Left lung (tissue), 10 donors: ENCODE data around the gene SOHLH1. TPM values are rescaled to one million over a fixed set of nuclear protein-coding genes. Genes with fewer than 3 reads are reported as not detected.

Experiments
- ATAC-seq: fragments of 200-7000 bp; cut with Tn5 transposase; one replicate; pipeline ENCODE4 v1.9.1; 2020; ENCODE audit warnings: moderate library complexity
- DNase-seq, 4 donors: peaks; one replicate each; pipeline ENCODE4 v3.0.0-alpha.2; 2013 to 2020
- H3K27ac ChIP-seq, 2 donors: fragments of 200-600 bp; sonication (generic) in 1 of 2; one replicate each; pipeline versions ENCODE4 v1.5.0 to v1.8.0; 2020 to 2021
- H3K27me3 ChIP-seq, 2 donors: fragments of 200-600 bp; sonication (generic) in 1 of 2; one replicate each; pipeline versions ENCODE4 v1.5.0 to v1.8.0; 2020 to 2021
- H3K36me3 ChIP-seq, 2 donors: fragments of 200-600 bp; sonication (generic) in 1 of 2; one replicate each; pipeline versions ENCODE4 v1.5.0 to v1.8.0; 2020 to 2021
- H3K4me1 ChIP-seq, 2 donors: fragments of 200-600 bp; one replicate each; pipeline ENCODE4 v1.8.0; 2021
- H3K4me3 ChIP-seq, 2 donors: fragments of 200-600 bp; sonication (generic) in 1 of 2; one replicate each; pipeline versions ENCODE4 v1.5.0 to v1.8.0; 2020 to 2021; ENCODE audit warnings: mild to moderate bottlenecking in 1 of 2
- H3K9me3 ChIP-seq, 2 donors: fragments of 200-600 bp; sonication (generic) in 1 of 2; one replicate each; pipeline versions ENCODE4 v1.5.0 to v1.8.0; 2020 to 2021
- CTCF ChIP-seq, 2 donors: fragments of 200-600 bp; sonication (generic) in 1 of 2; IDR thresholded peaks; one replicate each; pipeline versions ENCODE4 v1.5.0 to v1.8.0; 2021; ENCODE audit warnings: antibody characterized with exemption in 2 of 2
- intact Hi-C, 2 donors: fragments of 100-400 bp; cut with DNase I; formaldehyde crosslinking; loops; one replicate each; pipeline versions ENCODE4 v1.11.2 to v1.14.2; 2022
- polyA plus RNA-seq, 6 donors: library from polyadenylated mRNA; unstranded; fragments of 120-200 nt; gene quantifications; one replicate each; pipeline ENCODE4 v1.2.1, GENCODE V29; 2013; ENCODE audit not compliant: insufficient read length in 6 of 6
- total RNA-seq, 2 donors: library from RNA; stranded (reverse); fragmentation: NEBNext Ultra II Directional; extraction: Animal tissue kit (Norgen Biotek cat#: 25700); gene quantifications; one replicate each; pipeline ENCODE4 v1.2.1, GENCODE V29; 2021
- donor health status: DM: no; HTN: yes; CAD: no.
- donor health status: DM: no; HTN: no; CAD: no.

The SOHLH1 gene
- total and polyA plus RNA-seq, 8 donors: not detected

- DNase-seq: no peak
- Histone ChIP-seq H3K27me3 (peaks cover 0 to 54% of the 10 kb centered on the region in 2 donors), H3K27ac (no peak overlapping the region), H3K9me3 (peaks cover 0 to 8% of the 10 kb centered on the region in 2 donors), H3K4me1 (no peaks in the 10 kb centered on the region), H3K36me3 (no peaks in the 10 kb centered on the region), H3K4me3 (no peak overlapping the region)
- intact Hi-C loops: no loop called here
- no peak for TF ChIP-seq CTCF (IDR thresholded peaks at IDR 0.05)
- ATAC-seq: no peak
Observed at GRCh38 chr9:135728436-135729110, 29.3 kb upstream of the SOHLH1 start.

DNA sequence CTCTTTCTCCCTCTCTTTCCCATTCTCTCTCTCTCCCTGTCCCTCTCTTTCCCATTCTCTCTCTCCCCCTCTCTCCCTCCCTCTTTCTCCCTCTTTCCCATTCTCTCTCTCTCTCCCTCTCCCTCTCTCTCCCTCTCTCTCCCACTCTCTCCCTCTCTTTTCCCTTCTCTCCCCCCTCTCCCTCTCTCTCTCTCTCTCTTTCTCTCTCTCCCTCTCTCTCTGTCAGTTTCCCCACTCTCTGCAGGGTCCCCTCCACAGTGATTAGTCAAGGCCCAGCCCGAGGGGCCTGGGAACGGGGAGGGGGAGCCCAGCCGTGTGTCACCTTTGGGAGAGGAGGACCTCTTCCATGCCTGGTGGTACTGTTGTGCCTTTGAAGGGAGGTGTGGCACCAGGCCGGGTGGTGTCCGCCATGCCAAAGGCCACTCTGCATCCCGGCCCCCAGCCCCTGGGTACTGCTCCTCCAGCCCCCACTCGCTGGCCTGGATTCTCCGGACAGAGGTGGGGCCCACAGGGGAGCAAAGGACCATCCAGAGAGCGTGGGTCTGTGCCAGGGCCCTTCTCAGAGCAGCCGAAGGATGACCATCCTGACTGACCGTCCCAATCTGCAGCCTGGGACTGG, 28.1 kb upstream of the SOHLH1 start:
- no peak overlapping the region for H3K4me3 ChIP-seq
- no peak for DNase-seq
- peaks cover 0 to 8% of the 10 kb centered on the region in 2 donors for H3K9me3 ChIP-seq
- peaks cover 0 to 65% of the 10 kb centered on the region in 2 donors for H3K27me3 ChIP-seq
- intact Hi-C loops: no loop called here
- TF ChIP-seq CTCF (IDR thresholded peaks at IDR 0.05): no peak
- H3K4me1 ChIP-seq: no peaks in the 10 kb centered on the region
- ATAC-seq: no peak
- no peaks in the 10 kb centered on the region for H3K36me3 ChIP-seq
- H3K27ac ChIP-seq: no peak overlapping the region

GRCh38 chr9:135726138-135726853, 27.0 kb upstream of the SOHLH1 start:
- H3K4me1 ChIP-seq: no peaks in the 10 kb centered on the region
- intact Hi-C loops: no loop called here
- H3K27me3 ChIP-seq: peaks cover 0 to 76% of the 10 kb centered on the region in 2 donors
- H3K4me3 ChIP-seq: no peak overlapping the region
- no peak for TF ChIP-seq CTCF (IDR thresholded peaks at IDR 0.05)
- no peaks in the 10 kb centered on the region for H3K36me3 ChIP-seq
- ATAC-seq (no peak), DNase-seq (no peak)
- H3K27ac ChIP-seq: no peak overlapping the region
- H3K9me3 ChIP-seq: peaks cover 0 to 4% of the 10 kb centered on the region in 2 donors

DNA sequence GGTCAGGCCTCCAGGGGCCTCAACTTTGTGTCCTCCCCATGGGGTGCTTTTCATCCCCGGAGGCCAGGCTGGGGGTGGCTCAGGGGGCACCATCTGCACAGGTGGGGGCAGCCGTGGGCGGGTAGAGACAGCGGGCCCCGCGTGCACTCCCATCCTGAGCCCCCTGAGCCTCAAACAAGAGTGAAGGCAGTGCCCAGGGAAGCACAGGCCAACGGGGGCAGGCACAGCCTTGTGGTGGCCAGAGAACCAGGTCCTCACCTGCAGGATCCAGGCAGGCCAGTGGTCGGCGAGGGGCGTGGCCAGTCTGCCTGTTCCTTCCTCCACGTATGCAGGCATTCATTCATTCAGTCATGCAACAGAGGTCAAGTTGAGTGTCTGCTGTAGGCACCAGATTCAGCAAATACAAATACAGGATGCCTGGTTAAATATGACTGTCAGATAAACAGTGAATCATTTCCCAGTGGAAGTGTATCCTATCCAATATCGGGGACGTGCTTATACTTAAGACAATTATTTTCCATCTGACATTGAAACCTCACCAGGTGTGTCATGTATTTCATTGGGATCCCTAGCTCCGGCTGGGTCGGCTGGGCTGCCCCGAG, 25.0 kb upstream of the SOHLH1 start:
- TF ChIP-seq CTCF (IDR thresholded peaks at IDR 0.05): no peak
- no peaks in the 10 kb centered on the region for H3K4me1 ChIP-seq
- DNase-seq: no peak

GRCh38 chr9:135722365-135722764, 23.1 kb upstream of the SOHLH1 start:
- intact Hi-C loops: no loop called here
- no peak overlapping the region for H3K4me3 ChIP-seq

More for the DNA sequence above, 25.0 kb upstream of the SOHLH1 start:
- Histone ChIP-seq H3K4me3 (no peak overlapping the region), H3K27ac (no peak overlapping the region), H3K27me3 (peaks cover 0 to 90% of the 10 kb centered on the region in 2 donors), H3K36me3 (no peaks in the 10 kb centered on the region), H3K9me3 (no peaks in the 10 kb centered on the region)
- intact Hi-C loops: no loop called here
- no peak for ATAC-seq

More at GRCh38 chr9:135722365-135722764, 23.1 kb upstream of the SOHLH1 start:
- ATAC-seq (no peak), DNase-seq (no peak)
- no peaks in the 10 kb centered on the region for H3K4me1 ChIP-seq
- no peak for TF ChIP-seq CTCF (IDR thresholded peaks at IDR 0.05)
- H3K9me3 ChIP-seq: no peaks in the 10 kb centered on the region
- no peaks in the 10 kb centered on the region for H3K36me3 ChIP-seq
- no peak overlapping the region for H3K27ac ChIP-seq
- H3K27me3 ChIP-seq: peaks cover 0 to 92% of the 10 kb centered on the region in 2 donors
